Right cardiac atrium (tissue), 5 donors: Measurements from ENCODE around the gene RTN4RL1. TPM values are rescaled to one million over a fixed set of nuclear protein-coding genes. Genes with fewer than 3 reads are reported as not detected.

ENCODE experiments used
- ATAC-seq, 2 donors: fragments of 200-7000 bp; cut with Tn5 transposase; one replicate each; pipeline versions ENCODE4 v1.8.0 to v1.9.1; 2020; ENCODE audit warnings: moderate library complexity in 2 of 2, mild to moderate bottlenecking in 1 of 2
- DNase-seq, 3 donors: peaks; one replicate each; pipeline ENCODE4 v3.0.0-alpha.2; 2020
- H3K27ac ChIP-seq: one replicate; pipeline ENCODE4 v1.5.1; 2013; ENCODE audit warnings: mild to moderate bottlenecking, low read length, control low read depth, moderate library complexity
- H3K27me3 ChIP-seq: one replicate; pipeline ENCODE4 v1.6.1; 2013; ENCODE audit not compliant: control insufficient read depth, insufficient read depth
- H3K4me1 ChIP-seq: one replicate; pipeline ENCODE4 v1.6.1; 2013; ENCODE audit warnings: low read length; ENCODE audit not compliant: control insufficient read depth, insufficient read depth
- H3K4me3 ChIP-seq: one replicate; pipeline ENCODE4 v1.5.1; 2013; ENCODE audit warnings: low read length, control low read depth
- H3K9me3 ChIP-seq: one replicate; pipeline ENCODE4 v1.6.1; 2013; ENCODE audit warnings: low read length; ENCODE audit not compliant: control insufficient read depth
- WGBS: extraction: QIAGEN DNeasy Blood & Tissue Kit; methylation state at CpG from one replicate; pipeline ENCODE4 v1.1.7; 2013; 5-methylcytosine and 5-hydroxymethylcytosine counted together
- intact Hi-C, 4 donors: fragments of 100-400 bp; cut with DNase I; formaldehyde crosslinking; loops; one replicate each; pipeline versions ENCODE4 v1.11.0 to v1.14.0; 2022 to 2023
- polyA plus RNA-seq: library from polyadenylated mRNA; stranded (reverse); fragments of 200-250 nt; gene quantifications from one replicate; pipeline ENCODE4 v1.2.3, GENCODE V29; 2013
- total RNA-seq, 4 donors: library from RNA; stranded (reverse); fragmentation: NEBNext Ultra II Directional; extraction: Animal tissue kit (Norgen Biotek cat#: 25700); gene quantifications; one replicate each; pipeline ENCODE4 v1.2.1, GENCODE V29; 2021
- donor health status: healthy with polysubstance abuse.
- donor health status: DM: no; HTN: yes; CAD: no.
- donor health status: DM: no; HTN: no; CAD: no.
- donor health status: DM: no; HTN: yes; CAD: no; lungs with severe emphysema.
- donor health status: DM: yes; HTN: yes; CAD: no.

RTN4RL1 gene
- total and polyA plus RNA-seq, 5 donors = 3.9 to 5.7 (median 4.4) TPM

DNA sequence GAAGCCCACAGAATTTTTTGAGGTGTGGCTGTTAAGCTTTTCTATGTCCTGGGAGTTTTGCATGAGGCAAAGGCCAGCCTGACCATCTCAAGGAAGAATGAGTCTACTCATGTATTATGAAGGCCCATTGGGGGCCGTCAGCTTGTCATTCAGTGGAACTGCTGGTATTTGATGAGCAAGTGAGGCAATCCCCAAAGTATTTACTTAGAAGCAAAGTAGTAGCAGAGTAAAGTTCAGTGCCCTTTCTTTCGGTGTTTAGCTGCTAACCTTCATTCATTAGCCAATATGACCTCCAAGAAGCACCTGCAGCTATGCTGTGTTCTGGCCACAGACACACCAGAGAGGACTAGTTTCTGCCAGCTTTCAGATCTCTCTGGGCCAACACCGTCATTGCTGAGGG, 115.1 kb downstream of the RTN4RL1 start:
- Histone ChIP-seq H3K4me1 (peaks cover 5% of the 10 kb centered on the region), H3K27ac (no peak overlapping the region), H3K27me3 (no peaks in the 10 kb centered on the region), H3K9me3 (no peaks in the 10 kb centered on the region), H3K4me3 (no peak overlapping the region)
- no peak for ATAC-seq
- intact Hi-C loops = loop anchor here in 3 of 4 donors (2.0 kb wide), 2 partner anchors 117 to 119 kb away; no protein-coding TSS in a partner anchor
- 72% methylated on average over 3 of the region's 3 CpGs for WGBS
- no peak for DNase-seq

DNA sequence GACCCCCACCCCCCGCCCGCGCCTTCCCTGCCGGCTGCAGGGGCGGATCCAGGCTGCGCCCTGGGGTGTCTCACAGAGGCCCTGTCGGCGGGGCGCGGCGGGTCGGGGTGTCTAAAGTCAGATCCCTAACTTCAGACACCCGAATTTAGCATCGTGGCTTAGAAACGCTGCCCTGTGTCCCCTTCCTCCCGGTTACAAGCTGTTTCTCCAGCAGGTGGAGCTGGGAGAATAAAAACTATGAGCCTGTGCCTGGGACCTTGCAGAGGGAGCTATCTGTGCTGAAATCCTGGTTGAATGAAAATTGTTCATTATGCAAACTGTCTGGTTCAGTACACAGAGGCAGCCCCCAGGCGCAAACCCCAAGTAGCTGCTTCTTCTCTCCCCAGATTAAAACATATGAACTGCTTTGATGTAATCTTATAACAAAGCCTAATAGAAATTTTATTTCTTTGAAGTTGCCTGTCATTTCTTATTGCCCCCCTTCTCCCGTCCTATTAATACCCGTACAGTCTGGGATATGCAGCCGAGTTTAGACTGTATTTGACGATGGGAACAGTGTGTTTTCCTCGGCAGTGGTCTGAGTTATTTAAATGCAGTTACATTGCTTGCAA, 116.3 kb downstream of the RTN4RL1 start:
- H3K9me3 ChIP-seq = no peaks in the 10 kb centered on the region
- H3K4me3 ChIP-seq = peak overlapping the region; percentile 33
- peaks cover 5% of the 10 kb centered on the region for H3K4me1 ChIP-seq
- peak; percentile 81 to 85 for ATAC-seq
- 3% methylated on average over 22 of the region's 22 CpGs for WGBS
- peak; percentile 52 to 79 (median 65) for DNase-seq
- H3K27ac ChIP-seq = no peak overlapping the region
- no peaks in the 10 kb centered on the region for H3K27me3 ChIP-seq
- intact Hi-C loops = loop anchor here in 3 of 4 donors (2.0 kb wide), 2 partner anchors 118 to 120 kb away; no protein-coding TSS in a partner anchor

DNA sequence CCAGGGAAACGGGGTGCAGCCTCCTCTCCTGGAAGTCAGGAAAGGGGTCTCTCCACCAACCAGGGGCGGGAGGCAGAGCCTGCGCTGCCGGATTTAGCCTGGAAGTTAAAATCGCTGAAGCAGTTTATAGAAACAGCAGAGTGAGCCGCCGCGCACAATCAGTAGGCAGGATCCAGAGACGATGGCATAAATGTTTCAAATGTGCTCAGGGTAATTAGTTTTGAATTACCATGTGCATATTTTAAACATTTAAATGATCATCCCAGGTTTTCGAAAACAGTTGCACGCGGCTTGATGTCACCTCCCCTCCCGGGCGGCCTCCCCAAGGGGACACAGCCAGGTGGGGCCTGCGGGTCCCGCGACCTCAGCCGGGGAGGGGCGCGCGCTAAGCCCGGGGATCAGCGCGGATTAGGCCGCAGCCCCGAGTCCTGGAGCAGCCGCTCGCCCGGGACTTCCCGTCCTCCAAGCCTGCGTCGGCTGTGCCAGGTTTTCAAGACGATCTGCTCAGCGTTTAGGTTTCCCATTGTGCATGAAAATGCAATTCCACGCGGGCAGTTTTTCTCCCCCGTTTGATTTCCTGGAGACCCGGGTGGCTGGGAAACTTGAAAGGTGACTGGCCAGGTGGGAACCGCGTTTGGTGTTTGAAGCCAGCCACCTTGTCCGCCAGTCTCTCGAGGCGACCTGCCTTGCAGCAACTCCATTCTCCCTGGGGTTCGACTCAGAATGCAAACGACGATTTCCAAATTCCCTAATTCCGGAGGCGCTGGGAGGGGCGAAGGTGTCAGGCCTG, 117.0 kb downstream of the RTN4RL1 start:
- 13% methylated on average over 49 of the region's 49 CpGs for WGBS
- Histone ChIP-seq H3K27ac (no peak overlapping the region), H3K27me3 (no peaks in the 10 kb centered on the region), H3K9me3 (no peaks in the 10 kb centered on the region), H3K4me1 (peaks cover 5% of the 10 kb centered on the region), H3K4me3 (peak overlapping the region; percentile 33)
- ATAC-seq (peak; percentile 56), DNase-seq (peak in 2 of 3 donors; percentile 39 to 66)
- intact Hi-C loops = loop anchor here (2.0 kb wide), 2 partner anchors 119 to 121 kb away; no protein-coding TSS in a partner anchor

DNA sequence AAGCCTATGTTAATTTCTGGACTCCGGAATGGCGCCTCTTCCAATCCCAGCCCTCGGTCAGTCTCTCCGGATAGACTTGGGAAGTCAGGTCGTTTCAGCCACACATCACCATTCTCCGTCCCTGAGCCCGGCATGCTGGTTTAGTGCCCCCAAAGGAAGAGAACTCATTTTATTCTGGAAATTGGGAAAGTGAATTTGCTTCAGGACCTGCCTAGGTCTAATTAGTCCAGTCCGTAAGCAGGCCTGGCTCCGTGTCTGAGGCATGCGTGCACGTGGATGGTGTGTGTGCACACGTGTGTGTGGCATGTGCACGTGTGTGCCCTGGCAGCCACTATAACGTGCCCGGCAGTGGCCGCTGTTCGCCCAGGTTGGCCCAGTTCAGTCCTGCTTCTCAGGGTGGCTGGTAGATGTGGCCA, 117.9 kb downstream of the RTN4RL1 start:
- peak in 1 of 3 donors; percentile 14 for DNase-seq

DNA sequence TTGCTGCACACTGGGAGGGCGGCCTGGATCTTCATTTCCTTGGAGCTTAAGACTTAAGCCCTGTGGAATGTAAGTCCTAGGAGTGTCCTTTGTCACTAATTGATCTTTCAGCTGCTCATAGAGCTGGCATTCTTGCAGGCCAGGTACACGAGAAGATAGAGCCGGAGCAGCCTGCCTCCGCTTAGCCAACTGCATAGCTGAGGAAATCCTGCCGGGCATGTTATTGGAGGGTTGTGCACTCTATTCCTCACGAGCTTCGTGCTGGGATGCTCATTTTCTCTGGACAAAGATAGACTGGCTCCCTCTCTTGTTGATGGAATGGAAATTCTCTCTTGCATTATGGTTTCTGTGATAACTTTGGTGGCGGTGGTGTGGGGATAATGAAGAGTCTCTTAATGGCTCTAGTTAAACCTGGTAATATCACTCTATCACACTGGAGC, 118.5 kb downstream of the RTN4RL1 start:
- Histone ChIP-seq H3K9me3 (no peaks in the 10 kb centered on the region), H3K4me3 (no peak overlapping the region), H3K27me3 (no peaks in the 10 kb centered on the region), H3K4me1 (peaks cover 5% of the 10 kb centered on the region), H3K27ac (no peak overlapping the region)
- intact Hi-C loops = loop anchor here in 1 of 4 donors (2.0 kb wide), 1 partner anchor 120 kb away; no protein-coding TSS in a partner anchor
- peak in 1 of 3 donors; percentile 9 for DNase-seq
- peak in 1 of 2 donors; percentile 12 for ATAC-seq
- WGBS = 27% methylated on average over 8 of the region's 8 CpGs

More for the DNA sequence above, 117.9 kb downstream of the RTN4RL1 start:
- H3K27me3 ChIP-seq = no peaks in the 10 kb centered on the region
- ATAC-seq = no peak
- H3K27ac ChIP-seq = no peak overlapping the region
- H3K4me3 ChIP-seq = no peak overlapping the region
- H3K4me1 ChIP-seq = peaks cover 5% of the 10 kb centered on the region
- intact Hi-C loops = loop anchor here in 1 of 4 donors (2.0 kb wide), 1 partner anchor 120 kb away; no protein-coding TSS in a partner anchor
- 73% methylated on average over 17 of the region's 17 CpGs for WGBS
- H3K9me3 ChIP-seq = no peaks in the 10 kb centered on the region

DNA sequence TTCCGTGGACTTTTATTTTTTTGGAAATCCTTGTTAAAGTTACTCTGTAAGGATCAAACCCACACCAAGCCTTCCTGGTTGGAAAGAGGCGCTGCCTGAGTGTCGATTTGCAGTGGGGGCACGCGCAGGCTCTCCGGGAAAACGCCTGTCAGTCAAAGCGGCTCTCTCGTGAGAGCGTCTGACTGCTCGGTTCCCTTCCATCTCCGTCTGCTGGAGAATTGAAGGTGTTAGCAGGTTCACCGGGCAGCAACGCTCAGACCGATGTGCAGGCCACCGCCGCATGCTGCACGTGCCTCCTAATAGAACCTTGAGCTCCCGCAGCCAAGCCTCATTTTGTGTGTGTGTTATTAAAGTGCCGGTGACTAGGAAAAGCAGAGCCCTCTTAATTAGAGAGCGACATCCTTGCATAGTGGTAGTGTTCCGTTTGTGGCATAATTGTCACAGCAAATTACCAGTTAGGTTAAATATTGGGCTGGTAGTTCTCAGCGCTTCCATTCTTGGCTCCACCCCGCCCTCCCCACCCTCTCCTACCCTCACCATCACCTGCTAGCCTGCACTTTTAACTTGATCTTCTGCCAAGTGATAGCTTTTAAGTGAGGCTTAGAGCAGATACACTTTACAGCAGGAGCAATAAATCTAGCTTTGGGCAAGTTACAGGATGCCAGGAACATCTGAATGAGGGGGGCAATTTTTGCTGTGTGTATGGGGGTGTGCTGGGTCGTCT, 119.8 kb downstream of the RTN4RL1 start:
- Histone ChIP-seq H3K27ac (peak overlapping the region; percentile 44), H3K4me1 (peaks cover 5% of the 10 kb centered on the region), H3K4me3 (no peak overlapping the region), H3K27me3 (no peaks in the 10 kb centered on the region), H3K9me3 (no peaks in the 10 kb centered on the region)
- DNase-seq (peak in 2 of 3 donors; percentile 56 to 59), ATAC-seq (peak; percentile 5 to 32)
- 19% methylated on average over 25 of the region's 25 CpGs for WGBS
- intact Hi-C loops = no loop called here

DNA sequence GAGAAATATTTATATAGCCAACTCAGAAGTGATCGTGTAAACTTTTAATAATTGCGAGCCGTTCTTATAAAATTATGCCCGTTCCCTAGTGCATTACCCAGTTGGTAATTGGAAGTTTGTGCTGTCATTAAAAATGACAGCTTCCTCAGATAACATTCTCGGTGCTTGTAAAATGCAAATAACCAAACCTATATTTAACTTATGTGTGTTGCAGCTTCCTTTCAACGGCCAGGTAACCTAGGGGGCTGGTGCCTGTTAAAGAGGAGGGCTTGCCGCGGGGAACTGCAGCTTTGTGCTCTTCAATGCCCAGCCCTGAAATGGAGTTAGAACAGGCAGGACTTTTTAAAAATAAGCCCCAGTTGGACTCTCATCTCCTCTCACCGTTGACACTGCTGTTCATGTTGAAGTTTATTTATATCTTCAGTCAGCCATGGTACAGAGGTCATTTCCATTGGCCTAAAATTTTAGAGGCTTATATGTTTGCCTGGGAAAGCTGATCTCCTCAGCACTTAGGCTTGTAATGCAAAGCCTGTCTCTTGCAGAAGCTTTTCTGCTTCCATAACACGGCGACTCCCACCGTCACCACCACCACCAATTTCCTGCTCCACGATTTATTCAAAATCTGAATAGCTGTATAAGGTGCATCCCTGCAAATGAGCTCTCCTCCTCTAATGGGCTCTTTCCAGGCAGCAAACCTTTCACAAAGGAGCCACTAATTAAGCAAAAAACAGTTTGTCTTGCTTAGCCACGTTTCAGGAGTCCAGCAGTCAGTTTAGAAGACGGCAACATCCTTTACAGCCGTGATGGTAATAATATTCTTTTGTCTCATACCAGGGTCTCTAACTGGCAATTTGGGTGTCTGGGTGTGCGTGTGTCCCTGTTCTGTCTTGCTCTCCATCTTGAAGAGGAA, 120.6 kb downstream of the RTN4RL1 start:
- no peaks in the 10 kb centered on the region for H3K27me3 ChIP-seq
- H3K4me3 ChIP-seq = no peak overlapping the region
- no peak for ATAC-seq
- intact Hi-C loops = no loop called here
- H3K4me1 ChIP-seq = peaks cover 5% of the 10 kb centered on the region
- peak in 1 of 3 donors; percentile 23 for DNase-seq
- no peaks in the 10 kb centered on the region for H3K9me3 ChIP-seq
- peak overlapping the region; percentile 30 for H3K27ac ChIP-seq
- WGBS = 54% methylated on average over 17 of the region's 17 CpGs

DNA sequence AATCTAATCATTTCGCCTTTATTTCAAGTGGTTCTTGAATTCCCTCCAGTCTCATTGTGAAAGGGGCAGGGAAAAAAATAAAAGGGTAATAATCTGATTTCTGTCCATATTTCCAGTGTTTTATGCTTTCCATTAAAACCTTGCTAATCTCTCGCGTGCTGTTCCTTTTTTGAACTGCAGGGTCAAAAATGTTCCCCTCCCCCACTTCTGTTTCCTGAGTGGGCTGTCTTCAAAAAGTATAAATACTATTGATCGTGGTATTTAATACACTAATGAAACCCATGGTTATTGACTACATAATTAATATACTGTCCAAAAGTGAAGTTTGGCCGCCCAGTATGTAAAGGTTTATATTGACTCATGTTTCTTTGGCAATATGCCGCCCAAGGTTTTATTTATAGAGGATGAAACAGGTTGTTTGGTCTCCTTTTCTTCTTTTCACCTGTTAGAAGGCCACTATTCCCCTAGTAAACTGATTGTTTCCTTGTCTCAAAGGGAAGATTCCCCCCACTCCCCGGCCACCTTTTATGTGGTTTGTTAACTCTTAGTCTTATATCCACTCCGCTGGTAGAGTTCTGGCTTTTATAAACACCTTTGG, 125.6 kb downstream of the RTN4RL1 start:
- Histone ChIP-seq H3K27ac (no peak overlapping the region), H3K9me3 (no peaks in the 10 kb centered on the region), H3K27me3 (no peaks in the 10 kb centered on the region), H3K4me1 (no peaks in the 10 kb centered on the region), H3K4me3 (no peak overlapping the region)
- no peak for ATAC-seq
- intact Hi-C loops = no loop called here
- no peak for DNase-seq
- 88% methylated on average over 8 of the region's 8 CpGs for WGBS

DNA sequence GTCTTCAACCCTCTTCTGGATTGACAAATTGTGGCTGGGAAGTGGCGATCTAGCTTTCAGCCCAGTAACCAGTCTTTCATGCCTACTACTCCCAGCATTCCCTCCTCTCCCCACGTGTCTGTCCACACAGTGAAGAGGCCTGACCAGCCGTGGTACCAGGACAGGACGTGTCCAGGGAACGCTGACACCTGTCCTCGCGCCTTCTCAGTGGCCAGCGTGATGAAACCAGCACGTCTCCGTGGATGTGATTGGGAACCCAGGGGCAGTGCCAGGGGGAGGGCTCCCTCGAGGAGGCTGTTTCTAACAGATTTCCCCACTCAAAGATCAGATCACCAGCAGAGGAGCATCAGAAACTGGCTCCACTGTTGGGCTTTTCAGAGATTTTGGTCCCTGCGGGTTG, 126.3 kb downstream of the RTN4RL1 start:
- Histone ChIP-seq H3K4me1 (no peaks in the 10 kb centered on the region), H3K27me3 (no peaks in the 10 kb centered on the region), H3K4me3 (no peak overlapping the region), H3K9me3 (no peaks in the 10 kb centered on the region), H3K27ac (no peak overlapping the region)
- intact Hi-C loops = no loop called here
- no peak for ATAC-seq
- DNase-seq = peak in 1 of 3 donors; percentile 35
- WGBS = 90% methylated on average over 12 of the region's 12 CpGs

DNA sequence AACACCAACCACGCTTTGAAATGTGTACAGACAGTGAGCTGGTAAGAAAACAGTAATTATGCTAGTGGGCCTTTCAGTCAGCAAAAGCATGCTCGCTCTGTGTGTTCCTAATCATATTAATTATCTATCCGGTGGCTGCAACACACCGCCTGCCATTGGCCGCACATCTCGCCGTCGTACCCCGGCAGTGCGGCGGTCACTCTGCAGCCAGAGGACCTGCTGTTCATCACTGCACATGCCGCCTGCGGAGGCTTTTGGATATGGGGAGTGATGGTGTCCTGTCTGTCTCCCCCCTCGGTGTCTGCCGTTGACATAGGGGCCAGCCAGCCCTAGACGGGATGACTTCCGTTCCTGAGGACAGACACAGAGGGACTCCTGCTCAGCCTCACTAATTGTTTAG, 126.8 kb downstream of the RTN4RL1 start:
- Histone ChIP-seq H3K4me3 (no peak overlapping the region), H3K4me1 (no peaks in the 10 kb centered on the region), H3K27me3 (no peaks in the 10 kb centered on the region), H3K9me3 (no peaks in the 10 kb centered on the region), H3K27ac (no peak overlapping the region)
- intact Hi-C loops = no loop called here
- peak in 1 of 3 donors; percentile 13 for DNase-seq
- 91% methylated on average over 17 of the region's 17 CpGs for WGBS
- ATAC-seq = peak in 1 of 2 donors; percentile 48
